HEK293T (cell line): ENCODE results near the gene FAM168A.

Source experiments
- CTCF ChIA-PET: fragments of 350-600 bp; formaldehyde crosslinking; extraction: SDS; loops from one replicate; lab custom pipeline; 2021; ENCODE audit warnings: antibody characterized with exemption, inconsistent platforms; lab: Yijun Ruan, JAX
- POLR2A ChIA-PET: fragments of 350-600 bp; formaldehyde crosslinking; extraction: SDS; loops from one replicate; lab custom pipeline; 2020; ENCODE audit warnings: antibody characterized with exemption, inconsistent platforms; lab: Yijun Ruan, JAX
- DNase-seq: peaks from one replicate; pipeline ENCODE4 v3.0.0; 2012; ENCODE audit warnings: mixed read lengths; ENCODE audit errors: extremely low spot score
- ARNT ChIP-seq: fragments of 450-650 bp; IDR thresholded peaks from 2 replicates; pipeline ENCODE4 v1.6.1; 2017; ENCODE audit warnings: mild to moderate bottlenecking
- BHLHE40 ChIP-seq: fragments of 450-650 bp; IDR thresholded peaks from 2 replicates; pipeline ENCODE4 v1.6.1; 2016; ENCODE audit warnings: mild to moderate bottlenecking, moderate library complexity, borderline replicate concordance
- CTBP1 ChIP-seq: fragments of 450-650 bp; IDR thresholded peaks from 2 replicates; pipeline ENCODE4 v1.6.1; 2016; ENCODE audit warnings: borderline replicate concordance
- ELF4 ChIP-seq: fragments of 450-650 bp; IDR thresholded peaks from 2 replicates; pipeline ENCODE4 v1.6.1; 2017; ENCODE audit warnings: antibody characterized with exemption
- FOXA1 ChIP-seq: fragments of 450-650 bp; IDR thresholded peaks from 2 replicates; pipeline ENCODE4 v1.6.1; 2016; ENCODE audit warnings: mild to moderate bottlenecking
- FOXK2 ChIP-seq: fragments of 450-650 bp; IDR thresholded peaks from 2 replicates; pipeline ENCODE4 v1.6.1; 2016; ENCODE audit warnings: mild to moderate bottlenecking
- FOXM1 ChIP-seq: fragments of 450-650 bp; IDR thresholded peaks from 2 replicates; pipeline ENCODE4 v1.6.1; 2017; ENCODE audit warnings: mild to moderate bottlenecking, borderline replicate concordance
- HDGF ChIP-seq: fragments of 450-650 bp; IDR thresholded peaks from 2 replicates; pipeline ENCODE4 v1.6.1; 2017; ENCODE audit warnings: antibody characterized with exemption, borderline replicate concordance
- L3MBTL2 ChIP-seq: fragments of 450-650 bp; conservative IDR thresholded peaks from 2 replicates; pipeline ENCODE4 v1.6.1; 2016; ENCODE audit warnings: mild to moderate bottlenecking
- LEF1 ChIP-seq: fragments of 450-650 bp; IDR thresholded peaks from 2 replicates; pipeline ENCODE4 v1.6.1; 2017; ENCODE audit warnings: mild to moderate bottlenecking, borderline replicate concordance
- NFRKB ChIP-seq: fragments of 450-650 bp; IDR thresholded peaks from 2 replicates; pipeline ENCODE4 v1.6.1; 2016; ENCODE audit warnings: mild to moderate bottlenecking, moderate library complexity
- PKNOX1 ChIP-seq: fragments of 450-650 bp; IDR thresholded peaks from 2 replicates; pipeline ENCODE4 v1.6.1; 2016
- SP1 ChIP-seq: fragments of 450-650 bp; IDR thresholded peaks from 2 replicates; pipeline ENCODE4 v1.6.1; 2017
- SUZ12 ChIP-seq: fragments of 450-650 bp; IDR thresholded peaks from 2 replicates; pipeline ENCODE4 v1.6.1; 2016; ENCODE audit warnings: mild to moderate bottlenecking
- TARDBP ChIP-seq: fragments of 450-650 bp; IDR thresholded peaks from 2 replicates; pipeline ENCODE4 v1.6.1; 2016
- ZNF384 ChIP-seq: fragments of 450-650 bp; IDR thresholded peaks from 2 replicates; pipeline ENCODE4 v1.6.1; 2016

FAM168A gene

GRCh38 chr11:73556966-73557365 lies 40.9 kb downstream of the FAM168A start:
- no peak for TF ChIP-seq ELF4
- TF ChIP-seq SP1 = no peak
- TF ChIP-seq FOXM1 = no peak
- no peak for TF ChIP-seq FOXA1
- TF ChIP-seq L3MBTL2 = no peak
- TF ChIP-seq LEF1 = no peak
- no peak for TF ChIP-seq CTBP1
- TF ChIP-seq BHLHE40 = no peak
- no peak for TF ChIP-seq TARDBP
- ChIA-PET CTCF (no interaction called here), POLR2A (no interaction called here)
- DNase-seq = no peak

GRCh38 chr11:73555615-73556014 lies 42.3 kb downstream of the FAM168A start:
- CTCF ChIA-PET = no interaction called here
- TF ChIP-seq PKNOX1 (no peak), NFRKB (no peak), LEF1 (no peak), BHLHE40 (no peak), TARDBP (no peak), CTBP1 (no peak), ZNF384 (no peak), ARNT (no peak), FOXA1 (no peak), SUZ12 (no peak), L3MBTL2 (no peak), HDGF (no peak), FOXM1 (no peak), SP1 (no peak), FOXK2 (no peak), ELF4 (no peak)
- POLR2A ChIA-PET = interaction anchor here (0.9 kb wide), 1 partner anchor 10 kb away, joined by 4 read pairs; no protein-coding TSS in a partner anchor
- DNase-seq = no peak

GRCh38 chr11:73554671-73555320 lies 43.1 kb downstream of the FAM168A start:
- ChIA-PET CTCF (no interaction called here), POLR2A (no interaction called here)
- TF ChIP-seq CTBP1 = no peak
- no peak for TF ChIP-seq FOXA1
- TF ChIP-seq L3MBTL2 = no peak
- TF ChIP-seq FOXM1 = no peak
- TF ChIP-seq SP1 = no peak
- TF ChIP-seq SUZ12 = no peak
- TF ChIP-seq NFRKB = no peak
- no peak for TF ChIP-seq FOXK2
- TF ChIP-seq HDGF = no peak
- TF ChIP-seq ELF4 = no peak
- no peak for TF ChIP-seq TARDBP
- TF ChIP-seq PKNOX1 = no peak
- no peak for TF ChIP-seq LEF1
- TF ChIP-seq BHLHE40 = no peak
- no peak for DNase-seq

- no peak for TF ChIP-seq FOXA1
- no peak for TF ChIP-seq FOXM1
- TF ChIP-seq ARNT = no peak
- no peak for TF ChIP-seq HDGF
- TF ChIP-seq BHLHE40 = no peak
- TF ChIP-seq SP1 = no peak
- TF ChIP-seq CTBP1 = no peak
- TF ChIP-seq FOXK2 = no peak
- no peak for TF ChIP-seq L3MBTL2
- no peak for TF ChIP-seq ELF4
- no peak for TF ChIP-seq PKNOX1
- TF ChIP-seq TARDBP = no peak
- TF ChIP-seq ZNF384 = no peak
- no peak for TF ChIP-seq LEF1
- TF ChIP-seq NFRKB = no peak
- TF ChIP-seq SUZ12 = no peak
- no peak for DNase-seq
- ChIA-PET POLR2A (no interaction called here), CTCF (no interaction called here)
Observed at GRCh38 chr11:73553266-73553665, 44.6 kb downstream of the FAM168A start.

GRCh38 chr11:73551677-73552076 lies 46.2 kb downstream of the FAM168A start:
- CTCF ChIA-PET = no interaction called here
- no peak for DNase-seq
- TF ChIP-seq L3MBTL2 = no peak
- TF ChIP-seq CTBP1 = no peak
- TF ChIP-seq NFRKB = no peak
- TF ChIP-seq SP1 = no peak
- TF ChIP-seq ELF4 = no peak
- TF ChIP-seq HDGF = no peak
- no peak for TF ChIP-seq PKNOX1
- TF ChIP-seq FOXA1 = no peak
- no peak for TF ChIP-seq FOXK2
- no peak for TF ChIP-seq ARNT
- no peak for TF ChIP-seq BHLHE40
- no peak for TF ChIP-seq TARDBP
- TF ChIP-seq LEF1 = no peak
- POLR2A ChIA-PET = no interaction called here
